H9 (cell line): ENCODE data around the gene SEMA4D. TPM values are rescaled to one million over a fixed set of nuclear protein-coding genes. Genes with fewer than 3 reads are reported as not detected.

Source experiments
- DNase-seq: peaks from one replicate; pipeline ENCODE4 v3.0.0-alpha.2; 2017
- H2AFZ ChIP-seq: one replicate; pipeline ENCODE4 v1.6.1; 2013; ENCODE audit warnings: mild to moderate bottlenecking, low read length, control low read depth, moderate library complexity
- H2AK5ac ChIP-seq: 2 replicates; pipeline ENCODE4 v1.6.1; 2013; ENCODE audit warnings: low read length, control low read depth, mixed read lengths; ENCODE audit not compliant: insufficient read length
- H2BK120ac ChIP-seq: one replicate; pipeline ENCODE4 v1.6.1; 2013; ENCODE audit warnings: low read depth, mild to moderate bottlenecking, low read length, control low read depth, inconsistent platforms; ENCODE audit not compliant: poor library complexity, severe bottlenecking
- H2BK12ac ChIP-seq: 2 replicates; pipeline ENCODE4 v1.6.1; 2013; ENCODE audit warnings: low read length, control low read depth, mixed read lengths, low read depth; ENCODE audit not compliant: insufficient read length
- H2BK15ac ChIP-seq: 2 replicates; pipeline ENCODE4 v1.6.1; 2013; ENCODE audit warnings: low read depth, low read length, control low read depth
- H2BK20ac ChIP-seq: one replicate; pipeline ENCODE4 v1.6.1; 2013; ENCODE audit warnings: low read depth, mild to moderate bottlenecking, low read length, control low read depth, inconsistent platforms; ENCODE audit not compliant: poor library complexity, severe bottlenecking
- H2BK5ac ChIP-seq: 2 replicates; pipeline ENCODE4 v1.6.1; 2013; ENCODE audit warnings: low read length, control low read depth, mixed read lengths; ENCODE audit not compliant: insufficient read length
- H3K14ac ChIP-seq: 2 replicates; pipeline ENCODE4 v1.6.1; 2013; ENCODE audit warnings: low read length, control low read depth; ENCODE audit not compliant: insufficient read depth
- H3K18ac ChIP-seq: 2 replicates; pipeline ENCODE4 v1.6.1; 2013; ENCODE audit warnings: low read depth, mild to moderate bottlenecking, mixed read lengths, low read length, control low read depth; ENCODE audit not compliant: insufficient read length
- H3K23ac ChIP-seq: 2 replicates; pipeline ENCODE4 v1.6.1; 2013; ENCODE audit warnings: low read length, control low read depth, mixed read lengths, low read depth; ENCODE audit not compliant: insufficient read length
- H3K23me2 ChIP-seq: 2 replicates; pipeline ENCODE4 v1.6.1; 2013; ENCODE audit warnings: low read depth, mild to moderate bottlenecking, mixed read lengths, low read length, control low read depth; ENCODE audit not compliant: insufficient read length, poor library complexity, severe bottlenecking
- H3K27ac ChIP-seq: 2 replicates; pipeline ENCODE4 v1.5.1; 2013; ENCODE audit warnings: low read length, control low read depth, mixed read lengths, low read depth; ENCODE audit not compliant: insufficient read length
- H3K27me3 ChIP-seq: 2 replicates; pipeline ENCODE4 v1.6.1; 2013; ENCODE audit warnings: low read length, control low read depth, inconsistent platforms; ENCODE audit not compliant: insufficient read depth
- H3K4ac ChIP-seq: 2 replicates; pipeline ENCODE4 v1.6.1; 2013; ENCODE audit warnings: low read depth, mild to moderate bottlenecking, control low read depth, inconsistent platforms, low read length, moderate library complexity
- H3K4me1 ChIP-seq: 2 replicates; pipeline ENCODE4 v1.6.1; 2013; ENCODE audit warnings: low read length, control low read depth, inconsistent platforms; ENCODE audit not compliant: insufficient read depth
- H3K4me2 ChIP-seq: 2 replicates; pipeline ENCODE4 v1.6.1; 2013; ENCODE audit warnings: low read length, control low read depth, mixed read lengths; ENCODE audit not compliant: insufficient read length, insufficient read depth
- H3K56ac ChIP-seq: 2 replicates; pipeline ENCODE4 v1.6.1; 2013; ENCODE audit warnings: low read depth, mild to moderate bottlenecking, mixed read lengths, low read length, control low read depth; ENCODE audit not compliant: insufficient read length
- H3K79me1 ChIP-seq: 2 replicates; pipeline ENCODE4 v1.6.1; 2013; ENCODE audit warnings: low read depth, mild to moderate bottlenecking, moderate library complexity, low read length, control low read depth, inconsistent platforms; ENCODE audit not compliant: insufficient read depth, poor library complexity, severe bottlenecking
- H3K79me2 ChIP-seq: 2 replicates; pipeline ENCODE4 v1.6.1; 2013; ENCODE audit warnings: low read length, control low read depth, inconsistent platforms; ENCODE audit not compliant: insufficient read depth
- H3K9ac ChIP-seq: 2 replicates; pipeline ENCODE4 v1.6.1; 2013; ENCODE audit warnings: low read length, control low read depth, mixed read lengths; ENCODE audit not compliant: insufficient read length; ENCODE audit errors: extremely low read depth
- H3K9me3 ChIP-seq: one replicate; pipeline ENCODE4 v1.6.1; 2013; ENCODE audit warnings: low read depth, low read length, inconsistent platforms; ENCODE audit not compliant: control insufficient read depth
- H3T11ph ChIP-seq: one replicate; pipeline ENCODE4 v1.6.1; 2013; ENCODE audit warnings: mild to moderate bottlenecking, low read length, control low read depth, inconsistent platforms
- H4K20me1 ChIP-seq: one replicate; pipeline ENCODE4 v1.6.1; 2013; ENCODE audit not compliant: control insufficient read depth, insufficient read length, insufficient read depth
- H4K5ac ChIP-seq: 2 replicates; pipeline ENCODE4 v1.6.1; 2013; ENCODE audit warnings: low read depth, mild to moderate bottlenecking, mixed read lengths, low read length, control low read depth; ENCODE audit not compliant: insufficient read length
- H4K8ac ChIP-seq: replicated peaks from 2 replicates; pipeline ENCODE4 v1.6.1; 2013; ENCODE audit warnings: low read length, control low read depth, mixed read lengths, low read depth; ENCODE audit not compliant: insufficient read length
- H4K91ac ChIP-seq: 2 replicates; pipeline ENCODE4 v1.6.1; 2013; ENCODE audit warnings: low read depth, mild to moderate bottlenecking, moderate library complexity, mixed read lengths, low read length, control low read depth; ENCODE audit not compliant: insufficient read length
- H3K27ac Mint-ChIP-seq, 3 experiments: 2 replicates in 2 of 3; 3 replicates in 1 of 3; pipeline ENCODE4 v1.8.0; 2020 to 2021; ENCODE audit warnings: mixed read lengths in 3 of 3, mild to moderate bottlenecking in 1 of 3, moderate library complexity in 1 of 3
- H3K27me3 Mint-ChIP-seq: 2 replicates; pipeline ENCODE4 v1.8.0; 2021; ENCODE audit warnings: low read depth, mild to moderate bottlenecking, moderate library complexity, mixed read lengths
- H3K36me3 Mint-ChIP-seq, 3 experiments: 2 replicates in 2 of 3; 3 replicates in 1 of 3; pipeline ENCODE4 v1.8.0; 2020 to 2021; ENCODE audit warnings: low read depth in 3 of 3, mixed read lengths in 3 of 3; ENCODE audit not compliant: insufficient read depth in 1 of 3
- H3K4me1 Mint-ChIP-seq, 2 experiments: 2 replicates each; pipeline ENCODE4 v1.8.0; 2020; ENCODE audit warnings: mixed read lengths in 2 of 2
- H3K4me3 Mint-ChIP-seq, 2 experiments: 2 replicates in 1 of 2; 3 replicates in 1 of 2; pipeline ENCODE4 v1.8.0; 2020 to 2021; ENCODE audit warnings: mild to moderate bottlenecking in 2 of 2, mixed read lengths in 2 of 2, moderate library complexity in 1 of 2
- H3K9me3 Mint-ChIP-seq, 2 experiments: 2 replicates in 1 of 2; 3 replicates in 1 of 2; pipeline ENCODE4 v1.8.0; 2020; ENCODE audit warnings: mild to moderate bottlenecking in 2 of 2, mixed read lengths in 2 of 2, moderate library complexity in 1 of 2
- WGBS: extraction: QIAGEN DNeasy Blood & Tissue Kit; methylation state at CpG from one replicate; pipeline ENCODE4 v1.1.7; 2013; ENCODE audit warnings: missing lambda C conversion rate, low lambda C conversion rate, mixed read lengths; ENCODE audit not compliant: insufficient read length; ENCODE audit errors: extremely low coverage; 5-methylcytosine and 5-hydroxymethylcytosine counted together
- total RNA-seq: library from RNA; stranded (reverse); gene quantifications from 2 replicates; pipeline ENCODE4 v1.2.1, GENCODE V29; 2021
- TF ChIP-seq, protein P1 (sequence below): fragments of 200-600 bp; sonication (generic); conservative IDR thresholded peaks from 3 replicates; pipeline ENCODE4 v1.8.0; 2021; ENCODE audit warnings: antibody characterized with exemption, mild to moderate bottlenecking

The SEMA4D gene
- total RNA-seq, 1 experiment from 2014 or later = 47.2 TPM

DNA sequence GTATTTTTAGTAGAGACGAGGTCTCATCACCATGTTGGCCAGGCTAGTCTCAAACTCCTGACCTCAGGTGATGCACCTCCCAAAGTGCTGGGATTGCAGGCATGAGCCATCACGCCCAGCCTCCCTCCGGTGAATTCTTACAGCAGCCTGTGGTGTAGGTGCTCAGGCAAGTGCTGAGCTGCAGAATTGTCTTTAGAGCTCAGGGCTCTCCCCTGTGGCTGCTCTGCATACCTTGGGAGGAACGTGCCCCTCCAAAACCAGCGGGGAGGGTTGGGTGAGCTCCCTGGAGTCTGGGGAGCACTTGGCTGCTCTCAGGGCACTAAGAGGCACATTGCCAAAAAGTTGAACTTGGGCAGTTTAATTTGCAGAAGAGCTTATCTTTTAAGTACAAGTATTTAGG lies 150.3 kb downstream of the SEMA4D start:
- Histone ChIP-seq H2BK15ac (no peak overlapping the region), H3T11ph (no peak overlapping the region), H3K4me1 (no peaks in the 10 kb centered on the region), H4K91ac (no peak overlapping the region), H4K5ac (no peak overlapping the region), H2AK5ac (no peak overlapping the region), H3K4ac (no peak overlapping the region), H3K23ac (no peak overlapping the region), H3K56ac (no peak overlapping the region), H3K9me3 (no peaks in the 10 kb centered on the region), H3K23me2 (no peaks in the 10 kb centered on the region), H3K27me3 (no peaks in the 10 kb centered on the region), H3K9ac (no peak overlapping the region), H3K14ac (no peak overlapping the region), H3K4me2 (no peak overlapping the region), H2BK12ac (no peak overlapping the region), H2BK5ac (no peak overlapping the region), H2BK120ac (no peak overlapping the region), H3K18ac (no peak overlapping the region), H3K27ac (no peak overlapping the region), H3K79me2 (no peaks in the 10 kb centered on the region), H2BK20ac (no peak overlapping the region), H2AFZ (no peak overlapping the region), H4K8ac (no peak overlapping the region), H3K79me1 (no peaks in the 10 kb centered on the region), H4K20me1 (no peaks in the 10 kb centered on the region)
- H3K27me3 Mint-ChIP-seq = no peaks in the 10 kb centered on the region
- peaks cover 52 to 96% (median 95%) of the 10 kb centered on the region in 3 experiments; a peak in 6 of 7 replicates for H3K36me3 Mint-ChIP-seq
- TF ChIP-seq, protein P1, sequence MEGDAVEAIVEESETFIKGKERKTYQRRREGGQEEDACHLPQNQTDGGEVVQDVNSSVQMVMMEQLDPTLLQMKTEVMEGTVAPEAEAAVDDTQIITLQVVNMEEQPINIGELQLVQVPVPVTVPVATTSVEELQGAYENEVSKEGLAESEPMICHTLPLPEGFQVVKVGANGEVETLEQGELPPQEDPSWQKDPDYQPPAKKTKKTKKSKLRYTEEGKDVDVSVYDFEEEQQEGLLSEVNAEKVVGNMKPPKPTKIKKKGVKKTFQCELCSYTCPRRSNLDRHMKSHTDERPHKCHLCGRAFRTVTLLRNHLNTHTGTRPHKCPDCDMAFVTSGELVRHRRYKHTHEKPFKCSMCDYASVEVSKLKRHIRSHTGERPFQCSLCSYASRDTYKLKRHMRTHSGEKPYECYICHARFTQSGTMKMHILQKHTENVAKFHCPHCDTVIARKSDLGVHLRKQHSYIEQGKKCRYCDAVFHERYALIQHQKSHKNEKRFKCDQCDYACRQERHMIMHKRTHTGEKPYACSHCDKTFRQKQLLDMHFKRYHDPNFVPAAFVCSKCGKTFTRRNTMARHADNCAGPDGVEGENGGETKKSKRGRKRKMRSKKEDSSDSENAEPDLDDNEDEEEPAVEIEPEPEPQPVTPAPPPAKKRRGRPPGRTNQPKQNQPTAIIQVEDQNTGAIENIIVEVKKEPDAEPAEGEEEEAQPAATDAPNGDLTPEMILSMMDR = no peak
- no peak overlapping the region for H3K4me3 Mint-ChIP-seq
- WGBS = no CpG with 5 or more reads among the region's 5 CpGs
- no peak overlapping the region; a peak in 1 of 7 replicates for H3K27ac Mint-ChIP-seq
- H3K9me3 Mint-ChIP-seq = no peaks in the 10 kb centered on the region
- H3K4me1 Mint-ChIP-seq = no peaks in the 10 kb centered on the region
- DNase-seq = no peak
